HUES64 (cell line): ENCODE results near the gene METRN.

Experiments
- H3K27ac ChIP-seq: 2 replicates; pipeline ENCODE4 v1.7.0; 2013; ENCODE audit warnings: low read depth, low read length, inconsistent platforms
- H3K27me3 ChIP-seq: 2 replicates; pipeline ENCODE4 v1.6.1; 2013; ENCODE audit warnings: mild to moderate bottlenecking, low read length; ENCODE audit not compliant: insufficient read depth
- H3K36me3 ChIP-seq: 2 replicates; pipeline ENCODE4 v1.6.1; 2013; ENCODE audit warnings: mild to moderate bottlenecking, low read length; ENCODE audit not compliant: insufficient read depth
- H3K4me1 ChIP-seq: 2 replicates; pipeline ENCODE4 v1.6.1; 2013; ENCODE audit warnings: mild to moderate bottlenecking, low read length, moderate library complexity; ENCODE audit not compliant: insufficient read depth
- H3K4me3 ChIP-seq: 2 replicates; pipeline ENCODE4 v1.5.1; 2013; ENCODE audit warnings: mild to moderate bottlenecking, low read length, moderate library complexity
- H3K9ac ChIP-seq: 2 replicates; pipeline ENCODE4 v1.6.1; 2013; ENCODE audit warnings: mild to moderate bottlenecking, low read depth, low read length
- H3K9me3 ChIP-seq: 2 replicates; pipeline ENCODE4 v1.6.1; 2013; ENCODE audit warnings: low read depth, low read length; ENCODE audit not compliant: insufficient read depth
- WGBS: fragments of 150-250, 120-280 bp; methylation state at CpG from one replicate; pipeline ENCODE4 v1.1.7; 2013; ENCODE audit warnings: missing lambda C conversion rate; 5-methylcytosine and 5-hydroxymethylcytosine counted together

Gene METRN

GRCh38 chr16:766820-767640 lies 52.1 kb downstream of the METRN start:
- Histone ChIP-seq H3K9me3 (no peaks in the 10 kb centered on the region), H3K27ac (no peak overlapping the region), H3K27me3 (no peaks in the 10 kb centered on the region), H3K36me3 (no peaks in the 10 kb centered on the region), H3K9ac (no peak overlapping the region), H3K4me1 (no peaks in the 10 kb centered on the region), H3K4me3 (no peak overlapping the region)
- WGBS: 88% methylated on average over 34 of the region's 48 CpGs

DNA sequence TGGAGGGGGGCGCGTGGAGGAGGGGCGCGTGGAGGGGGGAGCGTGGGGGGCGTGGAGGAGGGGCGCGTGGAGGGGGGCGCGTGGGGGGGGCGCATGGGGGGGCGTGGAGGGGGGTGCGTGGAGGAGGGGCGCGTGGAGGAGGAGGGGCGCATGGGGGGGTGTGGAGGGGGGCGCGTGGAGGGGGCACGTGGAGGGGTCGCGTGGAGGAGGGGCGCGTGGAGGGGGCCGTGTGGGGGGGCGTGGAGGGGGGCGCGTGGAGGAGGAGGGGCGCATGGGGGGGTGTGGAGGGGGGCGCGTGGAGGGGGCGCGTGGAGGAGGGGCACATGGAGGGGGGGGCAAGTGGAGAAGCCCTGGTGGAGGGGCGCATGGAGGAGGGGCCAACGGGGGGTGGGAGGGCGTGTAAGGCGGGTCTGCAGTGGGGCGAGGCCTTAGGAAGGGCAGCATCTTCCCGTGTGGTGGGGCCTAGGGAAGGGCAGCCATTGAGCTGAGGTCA lies 52.9 kb downstream of the METRN start:
- no peaks in the 10 kb centered on the region for H3K27me3 ChIP-seq

GRCh38 chr16:768428-768827 lies 53.5 kb downstream of the METRN start:
- Histone ChIP-seq H3K9me3 (no peaks in the 10 kb centered on the region), H3K4me1 (no peaks in the 10 kb centered on the region), H3K27ac (no peak overlapping the region), H3K27me3 (no peaks in the 10 kb centered on the region), H3K4me3 (no peak overlapping the region), H3K36me3 (no peaks in the 10 kb centered on the region), H3K9ac (no peak overlapping the region)
- 91% methylated on average over 21 of the region's 21 CpGs for WGBS

More for the DNA sequence above, 52.9 kb downstream of the METRN start:
- Histone ChIP-seq H3K9ac (no peak overlapping the region), H3K4me1 (no peaks in the 10 kb centered on the region), H3K27ac (no peak overlapping the region), H3K4me3 (no peak overlapping the region), H3K9me3 (no peaks in the 10 kb centered on the region), H3K36me3 (no peaks in the 10 kb centered on the region)
- WGBS: 76% methylated on average over 6 of the region's 38 CpGs
